ENCODE results near the gene FBXO48.

Gene FBXO48

GRCh38 chr2:68467077-68467960, at the start of gene FBXO48, which contains the start of gene APLF:
TSS of gene FBXO48 (minus strand) at chr2:68467294. CDS start at chr2:68465145, 2,149 bp downstream.
TSS of gene APLF (plus strand) at chr2:68467585. CDS start at chr2:68467732, 147 bp downstream.
- TF ChIP-seq CTCF (IDR thresholded peaks at IDR 0.05): no peak

GRCh38 chr2:68516051-68516955, 49.2 kb upstream of the FBXO48 start:
- no peak for TF ChIP-seq CTCF (IDR thresholded peaks at IDR 0.05)

- no peak for TF ChIP-seq CTCF (IDR thresholded peaks at IDR 0.05)
Observed at GRCh38 chr2:68514316-68514929, 47.3 kb upstream of the FBXO48 start.

- TF ChIP-seq CTCF (IDR thresholded peaks at IDR 0.05): no peak
Observed at GRCh38 chr2:68512966-68513365, 45.9 kb upstream of the FBXO48 start.

GRCh38 chr2:68512326-68512725, 45.2 kb upstream of the FBXO48 start:
- no peak for TF ChIP-seq CTCF (IDR thresholded peaks at IDR 0.05)

- TF ChIP-seq CTCF (IDR thresholded peaks at IDR 0.05): no peak
Observed at GRCh38 chr2:68506170-68506569, 39.1 kb upstream of the FBXO48 start.

- TF ChIP-seq CTCF (IDR thresholded peaks at IDR 0.05): no peak
Observed at GRCh38 chr2:68505603-68506159, 38.6 kb upstream of the FBXO48 start.
